Breast epithelium (tissue), 3 donors: ENCODE data around the gene HBEGF.

Experiments
- CTCF ChIP-seq, 3 donors: fragments of 450-650 bp; IDR thresholded peaks; one replicate each; pipeline ENCODE4 v1.5.1; 2016 to 2017; ENCODE audit warnings: antibody characterized with exemption in 3 of 3, mild to moderate bottlenecking in 3 of 3, moderate library complexity in 3 of 3
- POLR2AphosphoS5 ChIP-seq, 3 donors: sonication (generic); formaldehyde crosslinking; IDR thresholded peaks; one replicate each; pipeline ENCODE4 v1.6.1; 2017; ENCODE audit warnings: antibody characterized with exemption in 3 of 3

DNA sequence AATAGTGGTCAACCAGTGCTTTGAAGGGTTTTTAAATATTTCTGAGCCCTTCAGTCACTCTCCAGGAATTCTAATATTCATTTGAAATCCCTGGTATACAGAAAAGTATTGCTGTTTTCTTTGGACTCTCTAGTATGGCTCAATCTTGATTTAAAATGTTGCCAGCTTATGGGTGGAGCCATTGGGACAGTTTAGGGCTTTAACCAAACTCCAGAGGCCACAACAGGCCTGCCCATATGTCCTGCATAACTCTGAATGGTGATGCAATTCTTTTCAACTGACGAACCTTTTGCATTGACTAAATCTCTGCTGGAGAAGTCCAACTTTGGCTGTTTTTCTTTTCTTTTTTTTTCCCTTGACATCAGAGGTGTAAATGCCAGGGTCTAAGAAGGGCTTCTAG, 44.9 kb upstream of the HBEGF start:
- TF ChIP-seq POLR2AphosphoS5 (IDR thresholded peaks at IDR 0.05) (no peak), CTCF (IDR thresholded peaks at IDR 0.05) (no peak)
